Measurements from ENCODE around the gene NTNG1. TPM values are rescaled to one million over a fixed set of nuclear protein-coding genes. Genes with fewer than 3 reads are reported as not detected.

Gene NTNG1
- total RNA-seq, 2 donors from 2014 or later: not detected

DNA sequence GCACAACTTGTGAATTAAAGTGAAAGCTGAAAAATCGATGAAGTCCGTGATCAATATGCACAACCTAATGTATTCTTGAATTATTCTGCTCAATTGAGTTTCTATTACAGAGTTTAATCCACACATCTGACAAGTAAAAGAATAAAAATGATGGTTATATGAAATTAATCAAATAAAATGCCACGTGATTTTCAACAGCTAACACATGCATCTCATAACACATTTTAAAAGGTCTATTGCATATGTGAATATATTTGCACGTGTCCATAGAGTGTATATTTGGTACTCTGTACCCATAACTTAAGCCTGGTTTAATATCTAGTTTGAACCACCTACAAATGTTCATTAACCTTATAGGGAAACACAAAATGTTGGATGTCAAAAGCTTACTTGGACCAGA lies 266.2 kb downstream of the NTNG1 start:
- Mint-ChIP-seq H3K4me3 (no peak overlapping the region), H3K9me3 (no peaks in the 10 kb centered on the region), H3K36me3 (no peaks in the 10 kb centered on the region), H3K27ac (no peak overlapping the region), H3K27me3 (peaks cover 14 to 21% of the 10 kb centered on the region in 2 donors), H3K4me1 (ENCODE audit: low read depth in 2 of 2) (no peaks in the 10 kb centered on the region)
- ATAC-seq (no peak), DNase-seq (ENCODE audit: low spot score) (no peak)

DNA sequence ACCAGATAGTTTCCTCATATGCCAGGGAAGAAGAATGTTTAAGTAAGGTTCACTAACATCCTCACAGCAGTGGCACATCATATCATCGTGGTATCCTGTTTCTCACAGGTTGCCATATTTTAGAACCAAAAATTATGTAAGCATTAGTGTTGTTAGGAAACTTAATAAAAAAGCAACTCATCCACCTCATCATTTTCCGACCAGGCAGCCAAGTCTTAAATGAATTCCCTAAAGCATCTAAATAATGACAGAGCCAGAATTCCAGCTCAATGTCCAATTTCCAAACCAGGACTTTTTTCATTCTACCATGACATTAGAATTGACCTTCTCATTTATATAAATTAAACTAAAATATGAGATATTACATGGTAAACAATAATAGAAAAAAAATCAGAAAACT lies 272.7 kb downstream of the NTNG1 start:
- Mint-ChIP-seq H3K27ac (no peak overlapping the region), H3K36me3 (no peaks in the 10 kb centered on the region), H3K4me1 (ENCODE audit: low read depth in 2 of 2) (no peaks in the 10 kb centered on the region), H3K9me3 (no peaks in the 10 kb centered on the region), H3K4me3 (no peak overlapping the region), H3K27me3 (peaks cover 12 to 26% of the 10 kb centered on the region in 2 donors)
- ATAC-seq (no peak), DNase-seq (ENCODE audit: low spot score) (no peak)

DNA sequence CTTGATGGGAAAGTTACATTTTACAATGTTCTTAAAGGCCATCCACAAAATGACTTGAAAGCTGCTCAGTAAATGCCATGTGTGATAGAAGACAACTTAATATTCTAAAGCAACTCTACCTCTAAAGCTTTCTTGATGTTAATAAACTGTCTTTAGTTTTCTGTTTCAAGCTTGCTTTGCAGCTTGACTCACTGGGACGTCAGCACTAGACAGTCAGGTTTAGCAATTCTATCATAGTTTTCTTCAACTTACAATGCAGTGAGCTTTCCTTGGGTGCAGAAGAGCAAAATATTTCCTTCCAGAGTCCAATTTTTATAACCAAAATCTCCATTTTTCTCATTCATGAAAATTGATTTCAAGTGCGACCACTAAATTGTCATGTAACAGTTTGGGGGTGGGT lies 273.1 kb downstream of the NTNG1 start:
- no peak for ATAC-seq
- no peak for DNase-seq (ENCODE audit: low spot score)
- H3K4me1 Mint-ChIP-seq (ENCODE audit: low read depth in 2 of 2): no peaks in the 10 kb centered on the region
- no peaks in the 10 kb centered on the region for H3K9me3 Mint-ChIP-seq
- no peaks in the 10 kb centered on the region for H3K36me3 Mint-ChIP-seq
- no peak overlapping the region for H3K27ac Mint-ChIP-seq
- H3K4me3 Mint-ChIP-seq: no peak overlapping the region
- peaks cover 13 to 30% of the 10 kb centered on the region in 2 donors for H3K27me3 Mint-ChIP-seq

DNA sequence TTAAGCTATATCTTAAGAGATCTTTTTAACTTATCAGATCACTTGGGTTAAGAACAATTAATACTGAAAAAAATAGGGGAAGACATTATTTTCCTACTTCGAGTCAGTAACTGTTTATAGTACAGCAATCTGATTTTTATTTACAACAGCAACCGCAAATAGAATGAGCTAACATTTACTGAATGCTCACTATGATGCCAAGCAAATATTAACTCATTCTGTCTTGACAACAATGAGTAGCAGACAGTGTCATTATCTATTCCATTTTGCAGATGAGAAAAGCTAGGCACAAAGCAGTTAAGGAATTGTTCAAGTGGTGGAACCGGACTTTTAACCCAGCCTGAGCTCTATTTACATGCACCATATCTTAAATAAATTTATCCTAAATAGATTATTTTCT lies 273.7 kb downstream of the NTNG1 start:
- no peaks in the 10 kb centered on the region for H3K9me3 Mint-ChIP-seq
- no peaks in the 10 kb centered on the region for H3K4me1 Mint-ChIP-seq (ENCODE audit: low read depth in 2 of 2)
- no peaks in the 10 kb centered on the region for H3K36me3 Mint-ChIP-seq

DNA sequence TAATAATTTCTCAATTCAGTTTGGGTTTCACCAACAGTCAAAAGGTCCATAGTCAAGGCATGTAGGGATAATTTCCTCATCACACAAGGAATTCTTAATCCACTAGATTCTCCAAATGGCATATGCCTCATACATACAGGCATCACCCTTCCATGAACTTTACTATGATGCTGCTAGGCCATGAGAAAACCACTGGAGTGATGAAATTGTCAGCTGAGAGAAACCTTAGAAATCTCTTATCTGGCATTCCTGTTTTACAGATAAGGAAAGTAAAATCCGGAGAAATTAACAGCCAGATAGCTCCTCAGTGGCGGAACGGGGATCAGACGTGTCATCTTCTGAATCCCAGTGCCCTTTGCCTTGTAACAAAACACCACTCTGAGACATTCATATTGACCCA lies 274.4 kb downstream of the NTNG1 start:
- no peak for ATAC-seq
- Mint-ChIP-seq H3K36me3 (no peaks in the 10 kb centered on the region), H3K4me3 (no peak overlapping the region)

More for the DNA sequence above, 273.7 kb downstream of the NTNG1 start:
- Mint-ChIP-seq H3K27me3 (peaks cover 17 to 35% of the 10 kb centered on the region in 2 donors), H3K4me3 (no peak overlapping the region), H3K27ac (no peak overlapping the region)
- ATAC-seq (no peak), DNase-seq (ENCODE audit: low spot score) (no peak)

DNA sequence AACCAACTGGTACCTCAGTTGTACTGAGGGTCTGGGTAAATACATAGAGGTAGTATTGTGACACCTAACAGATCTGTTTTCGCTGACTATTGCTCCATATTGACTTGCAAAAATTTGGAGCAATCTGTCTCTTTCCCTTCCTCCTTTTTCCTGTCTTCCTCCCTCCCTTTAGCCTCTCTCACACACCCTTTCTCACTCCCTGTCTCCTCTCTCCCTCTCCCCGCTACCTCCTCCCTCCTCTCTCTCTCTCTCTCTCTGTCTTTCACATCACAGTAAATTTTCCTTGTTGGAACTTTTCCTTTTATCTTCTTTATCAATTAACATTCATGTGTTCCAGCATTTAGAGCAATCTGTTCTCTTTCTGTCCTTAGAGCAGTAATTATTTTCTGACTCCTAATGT lies 278.2 kb downstream of the NTNG1 start:
- Mint-ChIP-seq H3K9me3 (no peaks in the 10 kb centered on the region), H3K4me1 (ENCODE audit: low read depth in 2 of 2) (no peaks in the 10 kb centered on the region), H3K27ac (no peak overlapping the region), H3K36me3 (no peaks in the 10 kb centered on the region), H3K27me3 (peaks cover 17 to 27% of the 10 kb centered on the region in 2 donors), H3K4me3 (no peak overlapping the region)
- DNase-seq (ENCODE audit: low spot score) (no peak), ATAC-seq (no peak)

More for the DNA sequence above, 274.4 kb downstream of the NTNG1 start:
- peaks cover 17 to 35% of the 10 kb centered on the region in 2 donors for H3K27me3 Mint-ChIP-seq
- no peaks in the 10 kb centered on the region for H3K9me3 Mint-ChIP-seq
- H3K27ac Mint-ChIP-seq: no peak overlapping the region
- DNase-seq (ENCODE audit: low spot score): no peak
- H3K4me1 Mint-ChIP-seq (ENCODE audit: low read depth in 2 of 2): no peaks in the 10 kb centered on the region

DNA sequence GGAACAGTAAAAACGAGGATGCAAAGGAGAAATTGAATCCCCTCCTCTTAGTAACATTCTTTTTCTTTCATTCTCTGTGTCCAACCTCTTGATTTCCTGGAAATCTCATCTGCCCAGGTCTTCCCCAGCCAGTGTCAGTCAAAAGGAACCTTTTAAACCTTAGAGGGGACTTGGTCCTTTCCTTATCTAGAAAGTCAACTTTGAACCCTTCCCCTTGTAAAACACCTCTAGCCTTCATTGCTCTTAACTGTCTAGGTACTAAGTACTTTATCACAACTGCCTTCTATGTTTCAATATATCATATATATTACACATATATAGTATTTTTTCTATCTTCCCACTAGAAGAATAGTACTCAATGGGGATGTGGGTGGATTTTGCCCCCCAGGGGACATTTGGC lies 282.1 kb downstream of the NTNG1 start:
- Mint-ChIP-seq H3K27ac (no peak overlapping the region), H3K27me3 (peaks cover 32 to 50% of the 10 kb centered on the region in 2 donors), H3K9me3 (peaks cover 3% of the 10 kb centered on the region), H3K4me1 (ENCODE audit: low read depth in 2 of 2) (no peaks in the 10 kb centered on the region), H3K4me3 (no peak overlapping the region), H3K36me3 (no peaks in the 10 kb centered on the region)
- ATAC-seq (no peak), DNase-seq (ENCODE audit: low spot score) (no peak)

DNA sequence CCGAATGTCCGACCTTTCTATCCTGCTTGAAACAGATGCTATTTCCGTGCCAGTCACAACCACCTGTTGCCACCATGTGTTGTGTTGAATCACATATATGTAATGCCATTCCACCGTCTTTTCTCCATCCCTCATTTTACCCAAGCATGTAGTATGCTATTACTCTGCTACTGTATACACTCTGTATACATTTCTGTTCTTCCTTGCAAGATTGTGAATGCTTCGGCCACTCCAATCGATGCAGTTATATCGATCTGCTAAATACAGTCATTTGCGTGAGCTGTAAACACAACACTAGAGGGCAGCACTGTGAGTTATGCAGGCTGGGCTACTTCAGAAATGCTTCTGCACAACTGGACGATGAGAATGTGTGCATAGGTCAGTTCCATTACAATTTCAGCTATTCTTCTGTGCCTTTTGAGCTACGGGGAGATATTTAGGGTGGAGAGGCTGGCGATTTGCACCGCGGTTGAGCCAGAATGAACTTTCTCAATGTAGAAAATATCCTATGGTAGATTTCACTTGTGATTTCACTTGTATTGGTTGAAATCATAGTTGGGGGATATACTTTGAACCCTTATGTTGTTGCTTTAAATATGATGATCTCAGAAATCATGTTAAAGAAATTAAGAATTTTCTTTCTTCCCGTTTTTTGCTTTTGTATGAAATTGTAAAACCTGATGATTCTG lies 289.8 kb downstream of the NTNG1 start:
- no peak overlapping the region for H3K27ac Mint-ChIP-seq
- H3K4me1 Mint-ChIP-seq (ENCODE audit: low read depth in 2 of 2): peaks cover 2 to 4% of the 10 kb centered on the region in 2 donors
- H3K4me3 Mint-ChIP-seq: no peak overlapping the region
- H3K9me3 Mint-ChIP-seq: no peaks in the 10 kb centered on the region
- H3K36me3 Mint-ChIP-seq: no peaks in the 10 kb centered on the region
- ATAC-seq (no peak), DNase-seq (ENCODE audit: low spot score) (no peak)
- H3K27me3 Mint-ChIP-seq: peaks cover 21 to 34% of the 10 kb centered on the region in 2 donors

DNA sequence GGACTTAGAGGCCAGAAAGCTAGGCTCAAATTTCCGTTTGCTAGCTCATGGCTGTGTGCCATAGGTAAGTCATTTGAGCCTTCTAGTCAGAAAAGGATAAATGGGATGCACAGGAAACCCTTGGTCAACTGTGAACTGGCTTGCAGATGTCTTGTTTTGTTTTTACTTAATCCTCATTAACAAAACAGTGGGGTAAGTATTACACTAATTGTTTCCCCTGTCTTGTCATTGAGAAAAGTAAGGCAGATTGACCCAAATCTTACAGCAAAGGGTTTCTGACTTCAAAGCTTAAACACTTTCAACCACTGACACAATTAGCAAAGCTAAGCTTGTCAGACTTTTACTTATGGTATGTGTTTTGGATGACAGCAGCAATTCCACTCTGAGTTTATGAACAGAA lies 291.3 kb downstream of the NTNG1 start:
- Mint-ChIP-seq H3K4me3 (no peak overlapping the region), H3K27me3 (peaks cover 10 to 21% of the 10 kb centered on the region in 2 donors), H3K4me1 (ENCODE audit: low read depth in 2 of 2) (peaks cover 2 to 4% of the 10 kb centered on the region in 2 donors), H3K36me3 (no peaks in the 10 kb centered on the region), H3K27ac (no peak overlapping the region), H3K9me3 (no peaks in the 10 kb centered on the region)
- DNase-seq (ENCODE audit: low spot score): no peak
- ATAC-seq: no peak

DNA sequence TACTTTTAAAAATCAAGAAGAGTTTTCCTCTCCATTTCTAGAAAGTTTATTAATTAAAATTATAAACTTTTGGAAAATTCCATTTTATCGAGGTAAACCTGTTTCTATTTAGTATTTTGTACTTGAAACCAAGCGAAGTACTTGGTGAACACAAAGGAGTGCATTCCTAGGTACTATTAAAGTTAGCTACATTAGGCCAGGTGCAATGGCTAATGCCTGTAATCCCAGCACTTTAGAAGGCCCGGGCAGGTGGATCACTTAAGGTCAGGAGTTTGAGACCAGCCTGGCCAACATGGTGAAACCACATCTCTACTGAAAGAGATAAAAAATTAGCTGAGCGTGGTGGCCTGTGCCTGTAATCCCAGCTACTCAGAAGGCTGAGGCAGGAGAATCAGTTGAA lies 292.2 kb downstream of the NTNG1 start:
- H3K27me3 Mint-ChIP-seq: peaks cover 8 to 17% of the 10 kb centered on the region in 2 donors
- H3K9me3 Mint-ChIP-seq: no peaks in the 10 kb centered on the region
- no peaks in the 10 kb centered on the region for H3K36me3 Mint-ChIP-seq
- no peak for DNase-seq (ENCODE audit: low spot score)
- H3K27ac Mint-ChIP-seq: no peak overlapping the region
- no peak for ATAC-seq
- H3K4me1 Mint-ChIP-seq (ENCODE audit: low read depth in 2 of 2): peaks cover 2 to 4% of the 10 kb centered on the region in 2 donors
- no peak overlapping the region for H3K4me3 Mint-ChIP-seq

DNA sequence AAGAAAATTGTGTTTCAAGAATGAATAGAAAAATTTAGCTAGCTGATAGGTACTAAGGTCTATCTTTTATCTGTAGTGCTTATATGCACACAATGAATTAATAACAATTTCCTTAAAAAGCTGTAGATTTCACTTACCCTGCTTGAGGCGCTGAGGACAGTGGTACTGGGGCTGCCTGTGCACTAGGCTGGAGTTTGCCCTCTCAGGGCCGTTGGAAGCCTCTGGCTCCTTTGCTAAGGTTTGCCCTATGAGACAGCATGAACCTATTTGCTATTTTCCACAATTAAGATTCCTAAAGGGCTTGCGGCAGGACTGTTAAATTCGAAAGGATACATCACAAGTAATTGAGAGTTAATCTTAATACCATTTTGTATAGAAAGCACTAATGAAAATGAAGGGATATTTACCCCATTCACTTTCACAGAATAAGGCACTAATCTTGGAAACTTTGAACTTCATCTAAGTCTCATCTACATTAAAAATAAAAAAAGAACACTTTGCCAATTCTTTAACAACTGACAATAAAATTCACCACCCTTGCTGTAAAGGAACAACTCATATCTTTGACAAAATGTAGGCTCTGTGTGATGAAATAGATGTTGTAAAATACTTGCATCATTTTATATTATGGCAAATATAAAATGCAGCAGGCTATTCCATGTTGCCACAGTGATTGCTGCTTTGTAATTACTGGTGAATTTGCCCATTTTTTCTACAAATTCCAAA lies 293.0 kb downstream of the NTNG1 start:
- no peak for ATAC-seq
- no peaks in the 10 kb centered on the region for H3K36me3 Mint-ChIP-seq
- no peak overlapping the region for H3K27ac Mint-ChIP-seq

DNA sequence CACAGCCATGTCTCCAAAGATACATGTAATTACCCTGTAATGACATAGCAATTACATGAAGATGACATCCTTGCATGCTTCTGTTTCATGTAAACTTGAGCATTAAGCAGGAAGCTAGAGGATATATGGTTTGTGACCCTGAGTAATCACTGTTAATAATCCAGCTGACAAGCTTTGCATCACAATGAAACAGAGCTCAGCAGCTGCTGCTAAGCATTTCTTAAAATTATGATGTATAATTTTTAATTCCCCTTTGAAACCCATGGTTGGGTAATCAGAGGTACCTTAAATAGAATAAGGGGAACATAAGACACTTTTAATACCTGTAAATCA lies 293.5 kb downstream of the NTNG1 start:
- Mint-ChIP-seq H3K27ac (no peak overlapping the region), H3K4me1 (ENCODE audit: low read depth in 2 of 2) (peaks cover 2 to 4% of the 10 kb centered on the region in 2 donors), H3K36me3 (no peaks in the 10 kb centered on the region), H3K4me3 (no peak overlapping the region), H3K9me3 (no peaks in the 10 kb centered on the region), H3K27me3 (peaks cover 3 to 7% of the 10 kb centered on the region in 2 donors)
- ATAC-seq (no peak), DNase-seq (ENCODE audit: low spot score) (no peak)

More for the DNA sequence above, 293.0 kb downstream of the NTNG1 start:
- Mint-ChIP-seq H3K9me3 (no peaks in the 10 kb centered on the region), H3K4me3 (no peak overlapping the region), H3K27me3 (peaks cover 6 to 12% of the 10 kb centered on the region in 2 donors), H3K4me1 (ENCODE audit: low read depth in 2 of 2) (peaks cover 2 to 4% of the 10 kb centered on the region in 2 donors)
- no peak for DNase-seq (ENCODE audit: low spot score)

DNA sequence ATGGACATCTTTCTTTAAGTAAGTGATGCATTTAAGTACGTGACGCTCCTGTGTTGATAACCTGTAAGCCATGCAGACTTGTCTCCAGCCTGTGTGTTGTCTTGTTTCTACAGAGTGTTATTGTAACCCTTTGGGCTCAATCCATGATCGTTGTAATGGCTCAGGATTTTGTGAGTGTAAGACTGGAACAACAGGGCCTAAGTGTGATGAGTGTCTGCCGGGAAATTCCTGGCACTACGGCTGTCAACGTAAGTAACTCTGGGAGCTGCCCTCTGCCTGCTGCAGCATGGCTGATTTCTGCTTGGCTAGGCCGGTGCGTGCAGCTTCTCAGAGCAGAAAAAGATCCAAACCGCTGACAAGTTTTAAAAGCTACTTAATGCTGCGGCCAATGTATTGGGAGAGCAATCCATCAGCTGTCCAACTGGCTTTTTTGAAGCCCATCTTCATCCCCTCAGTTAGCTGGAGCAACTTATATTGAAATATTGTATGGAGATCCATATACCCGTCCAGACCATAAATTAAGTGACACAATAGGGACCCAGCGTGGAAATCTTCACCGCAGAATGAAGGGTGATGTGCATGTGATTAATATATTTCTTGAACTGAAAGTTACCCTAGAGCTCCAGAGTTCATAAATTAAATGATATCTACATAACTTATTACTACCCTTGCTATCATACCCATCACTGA lies 295.9 kb downstream of the NTNG1 start:
- no peaks in the 10 kb centered on the region for H3K4me1 Mint-ChIP-seq (ENCODE audit: low read depth in 2 of 2)

DNA sequence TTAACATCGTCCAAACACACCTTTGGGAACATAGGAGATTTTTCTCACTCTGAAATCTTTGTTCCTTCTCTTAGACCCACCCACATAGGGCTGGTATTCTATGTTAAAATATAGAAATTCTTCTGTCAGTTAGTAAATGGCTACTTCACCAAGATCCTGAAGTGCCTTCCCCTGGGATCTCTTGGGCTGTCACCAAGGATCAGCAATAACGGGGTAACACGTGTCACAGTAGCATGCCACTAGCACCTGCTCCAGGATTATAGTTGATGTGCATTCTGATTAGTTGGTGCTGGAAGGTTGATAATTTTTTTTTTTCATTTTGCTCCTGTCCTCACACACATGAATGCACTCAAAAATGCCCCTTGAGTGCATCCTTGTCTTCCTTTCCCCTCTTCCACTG lies 298.7 kb downstream of the NTNG1 start:
- ATAC-seq (no peak), DNase-seq (ENCODE audit: low spot score) (no peak)
- Mint-ChIP-seq H3K4me1 (ENCODE audit: low read depth in 2 of 2) (no peaks in the 10 kb centered on the region), H3K9me3 (no peaks in the 10 kb centered on the region), H3K27ac (no peak overlapping the region), H3K36me3 (no peaks in the 10 kb centered on the region), H3K4me3 (no peak overlapping the region), H3K27me3 (peaks cover 18 to 31% of the 10 kb centered on the region in 2 donors)

More for the DNA sequence above, 295.9 kb downstream of the NTNG1 start:
- no peak overlapping the region for H3K4me3 Mint-ChIP-seq
- ATAC-seq: no peak
- no peaks in the 10 kb centered on the region for H3K36me3 Mint-ChIP-seq
- peaks cover 8 to 20% of the 10 kb centered on the region in 2 donors for H3K27me3 Mint-ChIP-seq
- no peaks in the 10 kb centered on the region for H3K9me3 Mint-ChIP-seq
- no peak for DNase-seq (ENCODE audit: low spot score)
- no peak overlapping the region for H3K27ac Mint-ChIP-seq
